ENCODE data around the gene CDC20B. TPM values are rescaled to one million over a fixed set of nuclear protein-coding genes. Genes with fewer than 3 reads are reported as not detected.

The CDC20B gene
- total RNA-seq, 1 donor from 2014 or later, result 0.34 TPM

- no peak for DNase-seq
- Mint-ChIP-seq H3K27ac (ENCODE audit: unreplicated experiment) (no peak overlapping the region), H3K27me3 (ENCODE audit: unreplicated experiment) (peaks cover 15% of the 10 kb centered on the region), H3K4me1 (ENCODE audit: low read depth, unreplicated experiment) (no peaks in the 10 kb centered on the region), H3K4me3 (ENCODE audit: unreplicated experiment) (no peak overlapping the region), H3K36me3 (ENCODE audit: unreplicated experiment) (no peaks in the 10 kb centered on the region), H3K9me3 (ENCODE audit: unreplicated experiment) (no peaks in the 10 kb centered on the region)
- TF ChIP-seq, protein P1, sequence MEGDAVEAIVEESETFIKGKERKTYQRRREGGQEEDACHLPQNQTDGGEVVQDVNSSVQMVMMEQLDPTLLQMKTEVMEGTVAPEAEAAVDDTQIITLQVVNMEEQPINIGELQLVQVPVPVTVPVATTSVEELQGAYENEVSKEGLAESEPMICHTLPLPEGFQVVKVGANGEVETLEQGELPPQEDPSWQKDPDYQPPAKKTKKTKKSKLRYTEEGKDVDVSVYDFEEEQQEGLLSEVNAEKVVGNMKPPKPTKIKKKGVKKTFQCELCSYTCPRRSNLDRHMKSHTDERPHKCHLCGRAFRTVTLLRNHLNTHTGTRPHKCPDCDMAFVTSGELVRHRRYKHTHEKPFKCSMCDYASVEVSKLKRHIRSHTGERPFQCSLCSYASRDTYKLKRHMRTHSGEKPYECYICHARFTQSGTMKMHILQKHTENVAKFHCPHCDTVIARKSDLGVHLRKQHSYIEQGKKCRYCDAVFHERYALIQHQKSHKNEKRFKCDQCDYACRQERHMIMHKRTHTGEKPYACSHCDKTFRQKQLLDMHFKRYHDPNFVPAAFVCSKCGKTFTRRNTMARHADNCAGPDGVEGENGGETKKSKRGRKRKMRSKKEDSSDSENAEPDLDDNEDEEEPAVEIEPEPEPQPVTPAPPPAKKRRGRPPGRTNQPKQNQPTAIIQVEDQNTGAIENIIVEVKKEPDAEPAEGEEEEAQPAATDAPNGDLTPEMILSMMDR (IDR thresholded peaks at IDR 0.05; ENCODE audit: partially characterized antibody, unreplicated experiment), result no peak
Measured at GRCh38 chr5:55218967-55219366, 46.0 kb upstream of the CDC20B start.

DNA sequence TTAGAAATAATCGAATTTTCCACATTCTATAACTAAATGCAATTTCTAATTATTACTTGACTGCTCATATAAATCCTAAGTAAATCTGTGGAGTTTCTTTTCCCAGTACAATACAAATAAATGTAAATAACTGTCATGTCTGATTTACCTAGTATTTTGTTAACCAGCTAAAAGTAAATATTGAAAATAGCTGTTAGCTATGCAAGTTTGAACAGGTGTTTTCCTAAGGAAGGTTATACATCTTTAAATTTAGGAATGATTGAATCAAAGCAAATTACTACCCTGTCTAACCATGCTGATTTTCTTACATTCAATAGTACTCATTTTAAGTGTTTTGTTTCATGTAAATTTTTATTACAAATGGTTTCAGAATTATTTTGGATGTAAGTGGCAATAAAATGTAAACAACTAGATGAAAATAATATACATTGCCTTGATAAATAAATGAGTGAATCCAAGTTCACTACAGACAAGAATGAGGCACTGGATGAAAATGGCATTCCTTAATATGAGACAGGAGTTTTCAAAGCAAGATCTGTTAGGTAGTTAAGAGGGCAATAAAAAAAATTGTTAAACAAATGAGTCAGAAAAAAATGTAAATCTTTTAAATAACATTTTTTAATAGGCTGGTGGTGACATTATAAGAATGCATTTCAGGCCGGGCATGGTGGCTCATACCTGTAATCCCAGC lies 38.4 kb upstream of the CDC20B start:
- Mint-ChIP-seq H3K9me3 (ENCODE audit: unreplicated experiment) (no peaks in the 10 kb centered on the region), H3K36me3 (ENCODE audit: unreplicated experiment) (no peaks in the 10 kb centered on the region), H3K27me3 (ENCODE audit: unreplicated experiment) (no peaks in the 10 kb centered on the region), H3K27ac (ENCODE audit: unreplicated experiment) (no peak overlapping the region), H3K4me1 (ENCODE audit: low read depth, unreplicated experiment) (no peaks in the 10 kb centered on the region), H3K4me3 (ENCODE audit: unreplicated experiment) (no peak overlapping the region)
- TF ChIP-seq, protein P1 (IDR thresholded peaks at IDR 0.05; ENCODE audit: partially characterized antibody, unreplicated experiment), result no peak
- DNase-seq, result no peak

DNA sequence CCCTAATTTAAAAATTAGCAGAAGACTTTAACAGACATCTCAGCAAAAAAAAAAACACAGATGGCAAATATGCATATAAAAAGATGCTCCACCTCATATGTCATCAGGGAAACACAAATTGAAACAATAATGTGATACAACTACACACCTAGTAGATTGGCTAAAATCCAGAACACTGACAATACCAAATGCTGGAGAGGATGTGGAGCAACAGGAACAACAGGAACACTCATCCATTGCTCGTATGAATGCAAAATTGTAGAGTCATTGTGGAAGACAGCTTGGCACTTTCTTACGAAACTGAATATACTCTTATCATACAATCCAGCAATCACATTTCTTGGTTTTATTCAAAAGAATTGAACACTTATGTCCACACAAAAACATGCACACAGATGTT lies 32.0 kb upstream of the CDC20B start:
- Mint-ChIP-seq H3K4me3 (ENCODE audit: unreplicated experiment) (no peak overlapping the region), H3K27ac (ENCODE audit: unreplicated experiment) (no peak overlapping the region), H3K9me3 (ENCODE audit: unreplicated experiment) (no peaks in the 10 kb centered on the region), H3K36me3 (ENCODE audit: unreplicated experiment) (no peaks in the 10 kb centered on the region), H3K4me1 (ENCODE audit: low read depth, unreplicated experiment) (no peaks in the 10 kb centered on the region), H3K27me3 (ENCODE audit: unreplicated experiment) (peaks cover 4% of the 10 kb centered on the region)
- no peak for DNase-seq
- TF ChIP-seq, protein P1 (IDR thresholded peaks at IDR 0.05; ENCODE audit: partially characterized antibody, unreplicated experiment), result no peak

- no peaks in the 10 kb centered on the region for H3K27me3 Mint-ChIP-seq (ENCODE audit: unreplicated experiment)
- peaks cover 2% of the 10 kb centered on the region for H3K9me3 Mint-ChIP-seq (ENCODE audit: unreplicated experiment)
- H3K36me3 Mint-ChIP-seq (ENCODE audit: unreplicated experiment), result no peaks in the 10 kb centered on the region
- H3K4me3 Mint-ChIP-seq (ENCODE audit: unreplicated experiment), result no peak overlapping the region
- no peak overlapping the region for H3K27ac Mint-ChIP-seq (ENCODE audit: unreplicated experiment)
- TF ChIP-seq, protein P1 (IDR thresholded peaks at IDR 0.05; ENCODE audit: partially characterized antibody, unreplicated experiment), result no peak
- no peaks in the 10 kb centered on the region for H3K4me1 Mint-ChIP-seq (ENCODE audit: low read depth, unreplicated experiment)
- DNase-seq, result no peak
Measured at GRCh38 chr5:55191165-55191564, 18.2 kb upstream of the CDC20B start.

DNA sequence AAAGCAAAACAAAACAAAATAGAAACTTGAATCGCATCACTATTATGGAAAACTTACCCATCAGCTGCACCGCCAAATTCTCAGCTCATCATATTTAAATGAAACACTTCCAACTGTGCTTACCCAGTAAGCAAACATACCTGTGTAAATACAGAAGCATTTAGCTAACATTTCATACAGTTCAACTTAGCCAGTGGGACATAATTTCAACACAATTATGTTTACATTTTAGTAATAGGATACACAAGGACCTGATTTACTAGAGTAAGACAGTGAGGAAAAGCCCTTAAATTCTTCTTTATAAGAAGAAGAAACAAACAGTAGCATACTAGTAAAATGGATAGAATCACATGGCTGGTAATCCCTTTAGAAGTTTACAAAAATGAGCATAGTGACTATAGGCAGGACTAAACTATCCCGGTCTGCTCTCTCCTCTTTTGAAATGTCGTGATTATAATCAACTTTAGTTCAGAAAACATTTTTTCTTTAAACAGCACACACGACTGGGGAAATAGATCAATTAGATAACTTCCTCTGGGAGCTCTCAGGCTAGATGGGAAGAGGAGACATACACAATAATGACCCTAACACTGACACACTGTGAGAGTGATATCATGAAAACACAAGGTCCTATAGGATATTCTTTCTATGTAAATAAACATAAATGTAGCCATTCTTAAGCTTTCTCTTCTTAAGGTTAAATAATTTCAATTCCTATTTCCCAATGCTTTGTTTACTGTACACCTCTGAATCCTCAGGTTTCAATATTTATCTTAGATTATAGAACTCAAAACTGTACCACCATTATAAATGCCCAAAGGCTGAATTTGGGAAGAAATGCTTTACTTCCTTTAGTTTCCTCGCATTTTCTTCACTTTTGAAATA lies 15.9 kb upstream of the CDC20B start:
- Mint-ChIP-seq H3K4me3 (ENCODE audit: unreplicated experiment) (no peak overlapping the region), H3K4me1 (ENCODE audit: low read depth, unreplicated experiment) (no peaks in the 10 kb centered on the region), H3K27ac (ENCODE audit: unreplicated experiment) (no peak overlapping the region), H3K9me3 (ENCODE audit: unreplicated experiment) (peaks cover 2% of the 10 kb centered on the region), H3K36me3 (ENCODE audit: unreplicated experiment) (no peaks in the 10 kb centered on the region), H3K27me3 (ENCODE audit: unreplicated experiment) (no peaks in the 10 kb centered on the region)
- TF ChIP-seq, protein P1 (IDR thresholded peaks at IDR 0.05; ENCODE audit: partially characterized antibody, unreplicated experiment), result no peak
- DNase-seq, result no peak
